Midbrain (tissue), 1 donor: ENCODE measurements around the gene ATP7B.
A peak's percentile ranks its signal among the peaks of the same experiment; 100 is the strongest.
"Not testable (repeated sequence)": the region's sequence is repeated elsewhere in the genome, so short reads cannot be mapped to it uniquely, and the experiment has no call there.

Experiments used
- DNase-seq: peaks from one replicate; lab custom pipeline; 2025; lab: John Stamatoyannopoulos, UW

The ATP7B gene

GRCh38 chr13:52006523-52007245 is 4.6 kb downstream of the ATP7B start:
- no peak for DNase-seq

- DNase-seq, result no peak
Measured at GRCh38 chr13:52005841-52006522, 5.3 kb downstream of the ATP7B start.

- no peak for DNase-seq
Measured at GRCh38 chr13:52004511-52005170, 6.6 kb downstream of the ATP7B start.

GRCh38 chr13:52003541-52003940 is 7.7 kb downstream of the ATP7B start:
- DNase-seq, result no peak

- no peak for DNase-seq
Measured at GRCh38 chr13:52002361-52002760, 8.9 kb downstream of the ATP7B start.

DNA sequence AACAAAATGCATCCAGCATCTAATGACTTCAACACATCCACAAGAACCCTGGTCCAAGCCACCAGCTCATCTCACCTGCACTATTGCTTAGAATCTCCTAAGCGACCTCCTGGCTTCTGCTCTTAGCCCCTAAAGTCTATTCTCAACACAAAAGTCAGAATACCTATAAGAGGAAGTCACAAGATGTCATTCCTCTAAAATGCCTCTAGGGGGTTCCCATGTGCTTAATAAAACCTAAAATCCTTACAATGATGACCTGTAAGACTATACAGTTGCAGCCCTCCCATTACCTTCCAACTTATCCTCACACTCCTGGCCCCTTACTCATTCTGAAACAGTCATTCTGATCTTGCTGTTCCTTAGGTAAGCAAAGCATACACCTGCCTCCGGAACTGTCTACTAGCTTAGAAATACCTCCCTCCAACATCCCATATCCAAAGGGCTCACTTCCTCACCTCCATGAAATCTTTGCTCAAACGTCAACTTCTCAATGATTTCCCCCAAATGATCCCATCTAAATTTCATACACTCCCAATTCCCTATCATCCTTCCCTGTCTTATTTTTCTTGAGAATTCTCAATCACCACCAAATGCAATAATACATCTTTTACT is 10.0 kb downstream of the ATP7B start:
- DNase-seq, result no peak

DNA sequence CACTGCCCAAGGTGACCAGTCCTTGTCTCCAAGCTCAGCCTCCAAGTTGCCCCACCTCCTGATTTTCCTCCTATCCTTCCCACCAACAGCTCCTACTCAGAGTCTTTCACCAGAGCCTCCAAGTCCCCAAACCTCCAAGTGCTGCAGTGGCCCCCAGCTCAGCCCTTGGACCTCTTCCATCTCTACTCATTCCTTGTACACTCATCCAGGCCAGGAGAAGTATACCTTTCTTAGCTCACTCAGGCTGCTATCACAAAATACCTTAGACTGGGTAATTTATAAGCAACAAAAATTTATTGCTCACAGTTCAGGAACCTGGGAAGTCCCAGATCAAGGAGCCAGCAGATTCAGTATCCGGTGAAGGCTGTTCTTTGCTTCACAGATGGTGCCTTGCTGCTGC is 11.3 kb downstream of the ATP7B start:
- DNase-seq, result no peak

- DNase-seq, result no peak
Measured at GRCh38 chr13:51999510-51999911, 11.7 kb downstream of the ATP7B start.

DNA sequence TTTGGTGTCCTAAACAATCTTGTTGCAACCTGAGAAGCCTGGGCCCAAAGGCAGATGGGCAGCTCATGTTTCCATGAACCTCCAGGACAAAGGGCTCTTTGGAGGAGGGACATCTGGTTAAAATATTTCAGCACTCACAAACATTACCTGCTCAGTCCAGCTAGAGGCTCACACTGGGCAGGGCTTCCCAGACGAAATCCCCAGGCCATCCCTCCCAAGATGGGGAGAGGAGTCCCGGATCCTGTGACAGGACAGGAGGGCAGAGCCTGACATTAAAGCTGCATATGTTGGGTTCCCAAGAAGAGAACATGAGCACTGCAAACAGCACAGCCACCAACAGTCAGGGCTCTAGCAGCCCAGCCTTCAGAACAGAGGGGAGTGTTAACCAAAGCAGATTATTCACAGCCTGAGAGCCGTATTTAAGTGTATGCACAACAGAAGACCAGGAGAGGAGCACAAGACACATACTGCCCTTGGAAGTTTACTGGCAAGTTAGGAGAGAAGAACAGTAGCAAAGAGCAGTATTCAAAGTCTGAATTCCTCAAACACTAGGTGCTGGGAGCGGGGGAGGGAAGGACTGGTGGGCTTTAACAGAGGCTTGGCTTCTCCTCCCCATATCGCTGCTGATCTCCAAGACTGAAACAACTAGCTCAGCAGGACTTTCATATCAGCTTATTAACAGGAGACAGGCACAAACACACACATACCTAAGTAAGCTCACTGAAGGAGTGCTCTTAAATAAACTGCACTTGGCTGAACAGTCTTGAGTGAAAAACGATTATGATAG is 12.3 kb downstream of the ATP7B start:
- DNase-seq, result no peak

- DNase-seq, result no peak
Measured at GRCh38 chr13:51997641-51998330, 13.5 kb downstream of the ATP7B start.

DNA sequence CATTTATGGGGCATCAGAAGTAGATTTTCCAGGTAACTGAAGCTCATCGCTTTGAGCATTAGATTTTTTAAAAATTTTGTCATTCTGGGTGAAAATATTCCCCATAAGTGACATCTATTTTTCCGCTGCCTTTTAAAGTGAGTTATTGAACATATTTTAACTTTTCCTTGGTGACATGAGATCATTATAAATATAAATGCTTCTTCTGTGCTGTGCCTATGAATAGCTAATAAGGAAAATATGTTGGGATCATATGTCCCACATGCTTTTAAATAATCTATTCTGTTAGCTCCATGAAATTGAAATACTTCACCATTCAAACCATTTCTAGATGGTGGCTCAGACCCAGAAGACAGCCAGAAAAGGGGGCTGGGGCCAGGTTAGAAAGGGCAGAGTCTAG is 14.1 kb downstream of the ATP7B start:
- DNase-seq, result no peak

DNA sequence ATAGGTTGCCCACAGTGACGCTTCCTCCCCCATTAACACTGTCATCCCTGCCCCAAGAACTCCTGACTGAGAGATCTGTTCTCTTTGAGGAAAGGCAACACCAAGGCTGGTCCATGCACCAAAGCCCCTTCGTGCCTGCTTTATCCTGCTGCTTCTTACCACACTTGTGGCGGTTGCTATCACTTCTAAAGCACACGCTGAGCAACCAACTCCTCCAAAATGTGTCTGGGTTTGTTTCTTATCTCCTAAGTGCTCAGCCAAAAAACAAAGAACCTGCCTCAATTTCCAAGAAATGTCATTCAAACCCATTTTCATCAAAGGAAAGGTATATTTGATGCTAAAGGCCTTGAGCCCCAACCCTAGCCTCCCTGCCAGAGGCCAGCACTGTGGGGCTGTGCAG is 14.6 kb downstream of the ATP7B start:
- no peak for DNase-seq

DNA sequence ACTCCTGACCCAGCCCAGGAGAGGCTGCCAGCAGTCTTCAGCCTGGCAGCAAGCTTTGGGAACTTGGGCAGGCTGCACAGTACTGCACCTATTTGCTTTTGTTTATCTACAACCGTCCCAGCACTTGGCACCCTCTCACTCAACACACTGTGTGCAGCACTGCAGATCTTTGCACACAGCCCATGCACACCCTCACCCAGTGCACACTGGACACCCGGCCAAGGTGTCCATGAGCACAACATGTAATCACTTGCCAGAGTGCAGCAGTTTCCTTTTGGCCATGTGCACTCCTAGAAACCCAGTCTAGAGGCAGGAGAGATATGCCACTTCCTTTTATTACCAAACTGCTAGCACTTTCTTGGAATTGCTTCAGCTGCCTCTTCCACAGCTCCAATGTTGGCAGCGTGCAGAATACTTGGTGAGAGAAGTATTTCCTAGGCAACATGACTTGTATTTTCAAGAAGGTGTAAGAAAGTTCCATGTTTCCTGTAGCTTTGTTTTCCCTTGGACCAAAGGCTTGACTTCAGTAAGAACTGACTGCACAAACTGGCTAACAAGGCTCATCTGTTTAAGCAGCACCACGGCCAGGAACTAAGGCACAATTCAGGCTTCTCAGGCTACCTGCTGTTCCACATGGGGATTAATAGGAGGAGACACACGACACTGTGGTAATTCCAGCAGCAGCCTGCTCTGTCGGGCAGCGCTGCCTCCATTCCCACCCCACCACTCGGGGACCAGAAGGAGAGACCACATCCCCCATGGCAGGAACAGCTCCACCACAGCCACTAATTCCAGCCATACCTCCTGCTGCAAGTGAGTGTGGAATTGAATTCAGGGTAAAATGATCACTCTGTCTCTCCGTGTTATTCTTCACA is 15.3 kb downstream of the ATP7B start:
- DNase-seq, result peak; percentile 29

- no peak for DNase-seq
Measured at GRCh38 chr13:51993713-51994112, 17.5 kb downstream of the ATP7B start.

DNA sequence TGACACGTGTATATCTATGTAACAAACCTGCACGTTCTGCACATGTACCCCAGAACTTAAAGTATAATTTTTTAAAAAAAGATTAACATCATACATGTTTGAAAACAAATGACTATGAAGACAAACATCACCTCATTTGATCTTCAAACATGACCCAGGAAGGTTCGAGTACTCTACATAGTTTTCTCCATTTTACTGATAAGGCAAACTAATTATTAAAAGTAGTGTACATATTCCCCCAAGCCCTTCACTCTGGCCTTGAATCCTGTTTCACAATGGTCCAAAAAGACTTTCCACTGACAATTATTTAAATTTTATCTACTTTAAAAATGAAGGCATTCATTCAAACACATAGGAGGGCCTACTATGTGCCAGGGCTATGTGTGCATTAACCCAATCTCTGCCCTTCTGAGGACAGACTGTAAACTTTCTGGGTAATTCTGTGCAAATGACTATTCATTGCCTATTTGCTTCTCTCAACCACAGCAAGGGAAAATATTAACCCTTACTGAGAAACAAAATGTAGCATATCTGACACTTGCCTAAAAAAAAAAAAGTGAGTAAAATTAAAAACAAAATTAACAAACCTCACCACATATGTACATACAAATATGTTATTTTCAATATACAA is 22.1 kb downstream of the ATP7B start:
- no peak for DNase-seq

GRCh38 chr13:51984904-51985303 is 26.3 kb downstream of the ATP7B start:
- not testable (repeated sequence) for DNase-seq

DNA sequence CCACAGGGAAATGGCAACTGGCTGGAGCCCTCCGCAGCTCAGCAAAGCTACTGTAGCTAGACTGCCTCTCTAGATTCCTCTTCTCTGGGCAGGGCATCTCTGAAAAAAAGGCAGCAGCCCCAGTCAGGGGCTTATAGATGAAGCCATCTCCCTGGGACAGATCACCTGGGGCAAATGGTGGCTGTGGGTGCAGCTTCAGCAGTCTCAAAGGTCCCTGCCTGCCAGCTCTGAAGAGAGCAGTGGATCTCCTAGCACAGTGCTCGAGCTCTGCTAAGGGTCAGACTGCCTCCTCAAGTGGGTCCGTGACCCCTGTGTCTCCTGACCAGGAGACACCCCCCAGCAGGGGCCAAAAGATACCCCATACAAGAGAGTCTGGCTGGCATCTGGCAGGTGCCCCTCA is 28.0 kb downstream of the ATP7B start:
- not testable (repeated sequence) for DNase-seq

DNA sequence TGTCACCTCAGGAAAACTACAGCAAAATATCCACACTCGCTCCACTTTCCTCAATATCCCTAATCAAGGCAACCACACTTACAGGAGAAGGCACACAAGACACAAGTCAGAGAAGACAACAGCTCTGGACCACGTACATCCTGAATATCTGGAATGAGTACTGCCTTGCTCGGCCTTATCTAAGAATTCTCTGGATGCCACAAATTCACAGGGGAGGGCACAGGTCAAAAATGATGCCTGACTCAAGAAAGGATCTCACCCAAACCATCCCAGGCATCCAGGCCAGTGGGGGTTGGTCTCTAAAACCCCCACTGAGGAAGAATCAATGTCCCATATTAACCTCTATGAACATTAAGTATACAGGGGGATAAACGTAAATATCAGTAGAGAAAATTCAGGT is 29.9 kb downstream of the ATP7B start:
- DNase-seq, result no peak

DNA sequence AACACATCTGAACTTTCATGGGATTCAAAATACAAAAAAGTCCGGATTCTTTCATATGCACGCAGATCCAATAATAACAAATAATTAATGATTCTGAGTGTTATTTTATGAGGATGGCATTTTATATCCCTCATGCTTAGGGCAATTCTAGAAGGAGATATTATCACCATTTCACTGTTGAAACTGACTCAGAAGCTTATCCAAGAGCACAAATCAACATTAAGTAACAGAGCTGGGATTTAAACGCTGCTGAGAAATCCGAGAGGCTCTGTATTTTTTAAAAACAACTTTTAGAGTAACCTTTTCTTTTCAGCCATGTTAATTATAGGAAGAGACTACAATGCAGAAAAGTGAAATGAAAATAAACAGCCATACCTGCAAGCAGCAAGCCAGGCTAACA is 30.3 kb downstream of the ATP7B start:
- no peak for DNase-seq
